ENCODE measurements around the gene RFC3.

Gene RFC3

DNA sequence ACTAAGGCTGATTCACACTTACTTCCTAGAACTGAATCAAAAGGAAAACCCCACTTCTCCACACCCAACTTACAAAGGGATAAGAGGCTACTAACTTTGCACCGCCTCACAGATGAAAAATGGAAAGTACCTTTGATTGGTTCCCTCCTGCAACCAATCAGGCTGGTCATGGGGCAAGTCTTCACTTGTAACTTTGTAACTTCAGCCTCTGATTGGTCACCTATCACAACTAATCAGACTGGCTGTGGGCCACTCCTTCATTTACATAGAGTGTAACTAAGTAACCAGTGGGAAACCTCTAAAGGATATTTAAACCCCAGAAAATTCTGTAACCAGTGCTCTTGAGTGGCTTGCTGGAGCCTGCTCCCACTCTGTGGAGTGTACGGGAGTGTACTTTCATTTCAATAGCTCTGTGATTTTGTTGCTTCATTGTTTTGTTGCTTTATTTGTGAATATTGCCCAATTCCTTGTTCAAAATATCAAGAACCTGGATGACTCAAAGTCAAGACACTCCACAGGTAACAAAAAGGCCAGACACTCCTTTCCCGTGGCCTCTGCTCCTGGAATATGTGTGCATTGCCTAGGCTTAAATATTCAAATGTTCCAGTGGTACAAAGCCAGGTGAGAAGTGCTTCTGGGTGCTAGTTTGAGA, 50.5 kb downstream of the RFC3 start:
- no peak for DNase-seq (ENCODE audit: low read depth)

DNA sequence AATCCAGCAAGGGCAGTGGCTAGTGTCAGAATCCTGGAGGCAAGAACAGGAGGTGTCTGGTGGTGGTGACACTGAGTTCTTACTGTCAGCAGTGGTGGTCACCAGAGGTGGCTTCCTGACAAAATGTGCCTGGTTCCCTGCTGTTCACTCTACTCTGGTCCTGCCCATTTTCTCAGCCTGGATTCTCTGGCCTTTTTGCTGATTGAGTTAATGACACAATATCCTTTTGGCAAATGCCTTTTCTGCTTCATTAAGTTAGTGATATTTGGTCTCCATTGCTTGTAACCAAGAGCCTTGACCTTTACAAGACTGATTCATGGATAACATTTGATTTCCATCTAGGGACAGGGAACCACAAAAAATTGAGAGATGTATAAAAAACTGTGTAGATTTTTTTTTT, 51.1 kb downstream of the RFC3 start:
- no peak for DNase-seq (ENCODE audit: low read depth)

DNA sequence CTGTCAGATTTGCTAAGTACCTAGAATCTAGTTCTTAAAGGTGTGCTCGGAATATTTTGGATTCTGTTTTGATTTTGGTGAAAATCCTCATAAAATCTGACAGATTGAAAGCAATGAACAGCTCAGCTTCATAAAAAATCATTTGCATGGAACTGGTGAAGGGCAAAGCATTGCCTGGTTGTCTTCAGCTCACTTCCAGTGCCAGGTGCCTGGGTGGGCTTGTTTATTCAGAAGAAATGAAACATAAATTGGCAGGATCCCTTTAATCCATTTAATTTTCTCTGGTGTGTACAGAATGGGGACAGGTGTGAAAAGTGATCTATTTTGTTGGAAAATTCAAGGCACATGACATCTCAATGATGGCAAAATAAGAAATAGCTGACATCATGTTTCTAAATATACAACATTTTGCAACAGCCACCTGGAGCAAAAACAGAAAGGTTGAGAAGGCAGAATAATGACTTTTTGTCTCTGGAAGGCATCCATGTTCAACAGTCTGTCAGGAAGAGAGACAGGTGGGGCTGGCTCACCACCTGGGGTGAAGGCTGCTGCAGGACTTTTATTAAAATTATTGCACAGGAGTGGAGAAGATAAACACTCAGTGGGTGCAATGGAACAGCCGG, 52.2 kb downstream of the RFC3 start:
- no peak for DNase-seq (ENCODE audit: low read depth)

DNA sequence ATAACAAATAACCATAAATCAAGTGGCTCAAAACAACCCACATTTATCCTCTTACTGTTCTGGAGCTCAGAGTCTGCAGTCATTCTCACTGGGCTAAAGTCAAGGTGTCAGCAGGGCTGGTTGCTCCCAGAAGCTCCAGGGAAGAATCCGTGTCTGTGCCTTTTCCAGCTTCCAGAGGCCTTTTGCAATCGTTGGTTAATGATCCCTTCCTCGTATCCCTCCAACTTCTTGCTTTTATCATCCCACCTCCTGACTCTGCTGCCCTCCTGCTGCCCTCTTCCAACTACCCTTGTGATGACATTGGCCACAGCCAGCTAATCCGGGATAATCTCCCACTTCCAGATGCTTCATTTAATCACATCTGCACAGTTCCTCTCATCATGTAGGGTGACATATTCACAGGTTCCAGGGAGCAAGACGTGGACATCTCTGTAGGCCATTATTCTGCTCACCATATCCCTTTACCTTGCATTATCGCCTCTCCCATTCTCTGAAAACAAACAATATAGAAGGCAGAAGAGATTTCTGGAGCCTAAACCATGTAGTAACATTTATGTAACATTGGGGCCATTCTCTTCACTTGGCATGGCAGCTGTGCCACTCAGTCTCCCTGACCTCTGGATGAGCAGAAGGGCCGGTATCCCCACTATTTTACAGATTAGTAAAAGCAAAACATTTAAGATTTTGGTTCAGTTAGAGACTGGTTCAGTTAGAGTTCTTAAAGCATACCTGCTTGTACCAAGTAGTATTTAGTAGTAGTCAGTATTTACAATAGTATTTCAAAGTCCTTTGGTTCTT, 53.5 kb downstream of the RFC3 start:
- no peak for DNase-seq (ENCODE audit: low read depth)

DNA sequence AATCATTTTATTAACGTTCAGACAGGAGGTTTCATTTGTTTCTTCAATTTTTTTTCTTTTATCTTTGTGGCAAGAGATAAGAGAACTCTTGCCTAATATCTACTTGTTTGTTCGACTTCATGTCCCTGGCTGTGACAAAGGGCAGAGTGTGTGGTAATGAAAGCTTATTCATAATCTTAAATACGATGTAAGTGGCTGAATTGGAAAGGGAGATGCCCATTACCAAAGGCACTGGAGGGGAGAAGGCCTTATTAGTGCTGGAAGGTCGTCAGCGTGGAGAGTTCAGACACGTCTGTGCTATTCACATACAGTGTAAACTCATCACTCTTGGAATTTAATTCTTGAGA, 54.0 kb downstream of the RFC3 start:
- DNase-seq (ENCODE audit: low read depth) = no peak

DNA sequence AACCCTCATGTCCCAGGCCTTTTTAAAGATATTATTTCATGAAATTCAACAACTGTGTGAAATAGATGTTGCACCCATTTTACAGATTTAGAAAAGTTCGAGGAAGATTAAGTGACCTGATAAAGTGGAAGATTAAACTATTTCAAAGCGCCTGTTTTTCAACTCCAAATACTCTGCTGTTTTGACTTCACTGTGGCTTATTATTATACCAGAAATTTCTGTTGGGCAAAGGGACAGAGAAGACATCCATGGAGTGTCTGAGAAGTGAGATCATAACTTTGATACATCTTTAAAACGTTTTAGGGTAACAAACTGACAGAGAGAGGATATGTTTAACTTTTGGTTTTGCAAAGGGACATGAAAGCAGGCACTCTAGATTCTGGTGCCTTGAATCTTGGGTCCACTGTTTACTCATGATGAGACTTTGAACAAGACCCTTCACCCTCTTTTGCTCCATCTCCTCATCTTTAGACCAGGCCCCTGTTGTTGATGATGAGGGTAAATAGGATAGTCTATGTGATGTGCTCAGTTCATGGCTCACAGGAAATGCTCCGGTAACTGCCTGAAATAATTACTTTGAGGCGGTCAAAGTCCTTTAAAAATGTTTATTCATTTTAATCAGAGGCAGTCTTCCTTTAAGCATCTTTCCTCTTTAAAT, 55.4 kb downstream of the RFC3 start:
- no peak for DNase-seq (ENCODE audit: low read depth)

DNA sequence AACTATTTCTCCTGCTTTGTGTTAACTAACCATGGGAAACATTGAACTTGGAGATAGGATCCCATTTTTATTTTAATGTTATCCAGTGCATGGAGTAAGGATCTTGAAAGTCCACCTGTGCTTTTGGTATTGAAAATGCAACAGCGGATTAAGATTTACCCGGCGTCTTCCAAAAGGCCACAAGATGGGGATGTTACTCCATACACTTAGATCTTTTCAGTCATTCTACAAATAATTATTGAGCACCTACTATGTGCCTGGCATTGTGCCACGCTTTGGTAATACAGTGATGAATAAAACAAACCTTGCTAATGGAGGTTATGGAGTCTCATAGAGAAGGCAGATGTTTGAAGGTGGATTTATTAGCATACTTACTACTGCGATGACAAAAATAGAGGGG, 56.9 kb downstream of the RFC3 start:
- no peak for DNase-seq (ENCODE audit: low read depth)

DNA sequence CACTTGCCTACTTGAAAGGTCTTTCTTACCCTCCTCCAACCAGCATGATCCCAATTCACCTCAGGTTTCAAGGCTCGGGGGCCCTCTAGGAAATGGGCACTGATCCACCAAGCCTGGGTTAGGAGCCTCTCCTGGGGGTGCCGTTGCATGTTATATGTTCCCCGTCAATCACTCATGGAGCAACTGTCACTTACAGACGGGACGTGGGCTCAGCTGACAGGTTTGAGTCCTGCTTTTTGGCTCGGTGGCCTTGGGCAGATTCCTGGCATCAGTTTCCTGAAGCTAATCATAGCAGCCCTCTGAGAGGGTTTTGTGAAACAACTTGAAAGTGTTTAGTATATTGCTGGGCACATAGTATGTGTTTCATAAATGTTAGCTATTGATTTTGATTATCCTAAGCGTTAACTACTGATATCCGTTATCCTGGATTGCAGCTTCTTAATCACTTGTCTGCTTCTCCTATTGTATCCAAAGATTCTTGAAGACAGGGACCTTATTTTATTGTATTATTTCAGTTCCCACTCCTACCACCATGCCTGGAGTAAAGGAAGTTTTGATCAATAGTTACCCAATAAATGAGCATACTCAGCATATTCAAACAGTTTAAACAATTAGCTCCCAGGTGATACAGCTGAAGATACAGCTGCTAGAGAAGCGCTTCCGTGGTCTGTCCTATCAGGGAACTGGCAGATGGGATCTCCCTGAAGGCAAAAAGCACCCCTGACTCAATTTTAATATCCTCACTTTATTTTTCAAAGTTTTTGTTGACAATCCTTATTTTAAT, 57.9 kb downstream of the RFC3 start:
- no peak for DNase-seq (ENCODE audit: low read depth)

DNA sequence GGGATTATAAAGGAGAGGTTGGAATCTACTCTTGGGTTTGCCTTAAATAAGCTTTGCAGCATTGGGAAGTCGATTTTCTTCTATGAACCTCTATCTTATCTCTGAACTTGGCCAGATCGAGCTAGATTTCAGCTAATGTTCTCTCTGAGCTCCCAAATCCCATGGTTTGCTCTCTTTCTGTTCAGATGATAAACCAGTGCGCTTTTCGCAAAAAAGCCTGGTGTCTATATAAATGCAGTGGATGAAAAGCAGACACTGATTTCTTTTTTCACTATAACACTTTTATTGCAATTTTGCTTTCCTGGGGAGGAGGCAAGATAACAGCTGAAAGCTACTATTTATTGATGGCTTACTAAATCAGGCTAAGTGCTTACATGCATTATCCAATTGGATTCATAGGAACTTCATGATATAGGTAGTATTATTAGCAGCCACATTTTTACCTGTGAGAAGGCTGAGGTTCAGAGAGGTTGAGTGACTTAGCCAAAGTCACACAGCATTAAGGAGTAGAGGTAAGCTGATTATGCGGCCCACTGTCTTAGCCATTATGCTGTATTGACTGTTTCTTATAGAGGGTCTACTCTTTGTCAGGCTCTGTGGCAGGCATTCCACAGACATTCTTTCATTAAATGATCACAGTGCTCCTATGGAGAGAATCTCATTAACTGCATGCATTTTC, 58.9 kb downstream of the RFC3 start:
- no peak for DNase-seq (ENCODE audit: low read depth)

DNA sequence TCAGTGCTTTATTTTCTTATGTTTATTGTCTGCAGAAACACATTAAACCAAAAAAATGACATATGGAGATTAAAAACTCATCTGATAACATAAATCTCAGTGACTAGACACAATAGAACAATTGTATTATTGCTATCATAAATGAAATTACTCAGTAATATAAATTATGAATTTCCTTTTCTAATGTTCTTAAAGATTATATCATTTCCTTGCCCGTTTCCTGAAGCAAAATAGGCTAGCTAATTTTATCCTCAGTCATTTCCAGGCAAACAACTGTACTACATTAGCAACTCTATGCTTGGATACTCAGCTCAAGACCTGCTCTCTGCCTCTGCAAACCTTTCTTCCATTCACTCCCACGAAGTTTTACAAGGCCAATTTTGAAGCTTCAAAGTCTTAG, 61.2 kb downstream of the RFC3 start:
- DNase-seq (ENCODE audit: low read depth) = no peak

DNA sequence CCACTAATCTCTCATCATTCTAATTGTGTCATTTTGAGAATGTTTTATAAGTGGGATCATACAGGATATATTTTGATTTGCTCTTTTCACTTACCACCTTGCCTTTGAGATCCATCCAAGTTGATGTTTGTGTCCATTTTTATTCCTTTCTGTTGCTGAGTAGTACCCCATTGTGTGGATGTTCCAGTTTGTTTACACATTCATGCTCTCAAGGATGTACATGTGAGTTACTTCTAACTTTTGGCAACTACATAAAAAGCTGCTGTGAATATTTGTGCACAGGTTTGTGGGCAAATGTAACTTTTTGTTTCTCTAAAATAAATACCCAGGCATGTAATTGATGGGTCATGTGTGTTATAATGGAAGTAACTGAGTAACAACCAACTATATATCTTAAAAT, 64.9 kb downstream of the RFC3 start:
- DNase-seq (ENCODE audit: low read depth) = no peak

DNA sequence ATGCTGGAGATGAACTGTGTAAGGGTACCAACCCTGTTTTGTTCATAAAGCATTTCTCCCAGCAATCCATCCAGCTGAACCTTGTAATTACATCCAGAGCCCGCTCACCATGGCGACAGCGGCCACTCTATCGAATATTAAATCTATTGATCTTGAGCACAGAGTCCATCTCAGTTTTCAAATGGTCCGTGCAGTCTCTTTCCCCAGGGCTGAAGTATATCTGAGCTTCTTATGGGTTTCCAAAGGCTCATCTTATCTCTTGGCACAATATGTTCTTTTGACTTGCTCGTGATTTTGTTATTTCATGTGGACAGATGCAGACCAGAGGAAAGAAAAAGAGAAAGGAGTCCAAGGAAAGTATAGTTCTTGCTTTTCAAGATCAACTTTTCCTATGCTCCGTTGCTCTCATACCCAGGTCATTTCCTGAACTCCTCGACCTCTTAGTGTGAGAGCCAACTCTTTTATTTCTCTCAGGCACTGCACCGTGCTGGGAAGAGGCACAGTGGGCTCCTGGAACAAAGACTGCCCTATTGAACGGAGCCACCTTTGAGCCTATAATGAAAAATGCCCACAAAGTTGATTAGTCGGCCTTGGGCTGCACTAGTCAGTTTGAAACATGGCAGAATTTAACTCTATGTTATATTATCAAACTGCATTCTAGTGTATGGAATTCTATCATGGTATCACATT, 66.7 kb downstream of the RFC3 start:
- no peak for DNase-seq (ENCODE audit: low read depth)

Measured in stimulated activated CD8-positive, alpha-beta memory T cell treated with anti-CD3 and anti-CD28 coated beads, Interleukin-12 subunit alpha, Interleukin-12 subunit beta, amount 100 ng/mL, for 4 hours (primary cell).